BJ (cell line): ENCODE measurements around the gene SLC9A1. TPM values are rescaled to one million over a fixed set of nuclear protein-coding genes. Genes with fewer than 3 reads are reported as not detected.

Experiments used
- CTCF ChIA-PET: fragments of 350-600 bp; formaldehyde crosslinking; extraction: SDS; loops from one replicate; lab custom pipeline; 2021; ENCODE audit warnings: antibody characterized with exemption, inconsistent platforms; lab: Yijun Ruan, JAX
- POLR2A ChIA-PET: fragments of 300-600 bp; sonication (Branson Sonifier 250); formaldehyde crosslinking; extraction: SDS; loops from one replicate; lab custom pipeline; 2021; ENCODE audit warnings: antibody characterized with exemption; lab: Charles Lee
- DNase-seq: peaks from one replicate; pipeline ENCODE4 v3.0.0-alpha.2; 2011; ENCODE audit warnings: low read depth
- H3K27me3 ChIP-seq: 2 replicates; pipeline ENCODE4 v1.6.0; 2011; ENCODE audit warnings: low read length; ENCODE audit not compliant: control insufficient read depth, insufficient read depth
- H3K36me3 ChIP-seq: 2 replicates; pipeline ENCODE4 v1.5.1; 2011; ENCODE audit warnings: low read length; ENCODE audit not compliant: control insufficient read depth, insufficient read depth
- H3K4me3 ChIP-seq: 2 replicates; pipeline ENCODE4 v1.5.1; 2011; ENCODE audit warnings: low read depth, mild to moderate bottlenecking, control low read depth, low read length
- CTCF ChIP-seq: IDR thresholded peaks from 2 replicates; pipeline ENCODE4 v1.5.1; 2011; ENCODE audit warnings: low read depth, mild to moderate bottlenecking, control low read depth, inconsistent platforms, low read length, moderate library complexity; ENCODE audit not compliant: insufficient read depth
- polyA plus RNA-seq: library from polyadenylated mRNA; depleted of rRNA; stranded (reverse); fragments of >200 nt; gene quantifications from 2 replicates; pipeline ENCODE4 v1.2.3, GENCODE V29; 2011

The SLC9A1 gene
- polyA plus RNA-seq, 1 experiment = 18.9 TPM

- DNase-seq = no peak
- Histone ChIP-seq H3K27me3 (no peaks in the 10 kb centered on the region), H3K36me3 (no peaks in the 10 kb centered on the region), H3K4me3 (no peak overlapping the region)
- ChIA-PET CTCF (interaction anchor here (1.3 kb wide), 1 partner anchor 10 kb away, joined by 9 read pairs; no protein-coding TSS in a partner anchor), POLR2A (no interaction called here)
- no peak for TF ChIP-seq CTCF
These were observed 11.5 kb upstream of the SLC9A1 start for GRCh38 chr1:27166351-27166802.

- TF ChIP-seq CTCF = no peak
- Histone ChIP-seq H3K27me3 (no peaks in the 10 kb centered on the region), H3K4me3 (no peak overlapping the region), H3K36me3 (no peaks in the 10 kb centered on the region)
- ChIA-PET CTCF (interaction anchor here (1.3 to 2.5 kb wide), 3 partner anchors 9 to 30 kb away, joined by 3 to 7 read pairs (median 3); partner anchors contain the start of gene SLC9A1), POLR2A (no interaction called here)
- no peak for DNase-seq
These were observed 8.2 kb upstream of the SLC9A1 start for GRCh38 chr1:27163093-27163492.

GRCh38 chr1:27162090-27162489 is 7.2 kb upstream of the SLC9A1 start:
- no peaks in the 10 kb centered on the region for H3K36me3 ChIP-seq
- POLR2A ChIA-PET = no interaction called here
- no peak for DNase-seq
- TF ChIP-seq CTCF = no peak
- no peaks in the 10 kb centered on the region for H3K27me3 ChIP-seq
- CTCF ChIA-PET = no interaction called here
- no peak overlapping the region for H3K4me3 ChIP-seq

- no peak for TF ChIP-seq CTCF
- Histone ChIP-seq H3K4me3 (no peak overlapping the region), H3K27me3 (no peaks in the 10 kb centered on the region), H3K36me3 (no peaks in the 10 kb centered on the region)
- DNase-seq = no peak
- CTCF ChIA-PET = interaction anchor here (0.6 kb wide), 1 partner anchor 140 kb away, joined by 3 read pairs; no protein-coding TSS in a partner anchor
- POLR2A ChIA-PET = no interaction called here
These were observed 6.7 kb upstream of the SLC9A1 start for GRCh38 chr1:27161594-27161993.

- no peaks in the 10 kb centered on the region for H3K27me3 ChIP-seq
- no peak for TF ChIP-seq CTCF
- no peaks in the 10 kb centered on the region for H3K36me3 ChIP-seq
- no peak overlapping the region for H3K4me3 ChIP-seq
- ChIA-PET POLR2A (no interaction called here), CTCF (interaction anchor here (0.6 to 5.6 kb wide), 4 partner anchors 9 to 175 kb away, joined by 3 to 38 read pairs (median 6); no protein-coding TSS in a partner anchor)
- no peak for DNase-seq
These were observed 2.3 kb upstream of the SLC9A1 start for GRCh38 chr1:27157194-27157593.
